HL-60 (cell line): ENCODE results near the gene DDX39A.

Experiments used
- CTCF ChIP-seq: IDR thresholded peaks from one replicate; pipeline ENCODE4 v1.5.1; 2011; ENCODE audit warnings: low read length, control low read depth, inconsistent platforms; ENCODE audit not compliant: insufficient read depth
- GABPA ChIP-seq: IDR thresholded peaks from 2 replicates; pipeline ENCODE4 v1.6.1; 2012; ENCODE audit warnings: low read depth
- POLR2AphosphoS5 ChIP-seq: IDR thresholded peaks from 2 replicates; pipeline ENCODE4 v1.6.1; 2012; ENCODE audit warnings: low read depth
- REST ChIP-seq: IDR thresholded peaks from 2 replicates; pipeline ENCODE4 v1.6.1; 2012; ENCODE audit warnings: low read depth; ENCODE audit not compliant: insufficient replicate concordance
- SPI1 ChIP-seq: IDR thresholded peaks from 2 replicates; pipeline ENCODE4 v1.6.1; 2012; ENCODE audit warnings: low read depth, mild to moderate bottlenecking, borderline replicate concordance

- no peak for TF ChIP-seq CTCF
- TF ChIP-seq POLR2AphosphoS5: no peak
- TF ChIP-seq REST: no peak
- TF ChIP-seq GABPA: no peak
- TF ChIP-seq SPI1: no peak
Measured at GRCh38 chr19:14393329-14393728, 25.8 kb downstream of the DDX39A start.
